ENCODE results near the gene DEPP1.

The DEPP1 gene

GRCh38 chr10:44966816-44967509 is 11.6 kb downstream of the DEPP1 start:
- DNase-seq (ENCODE audit: low spot score), result no peak

GRCh38 chr10:44966129-44966815 is 12.3 kb downstream of the DEPP1 start:
- DNase-seq (ENCODE audit: low spot score), result no peak

GRCh38 chr10:44965651-44966097 is 12.9 kb downstream of the DEPP1 start:
- DNase-seq (ENCODE audit: low spot score), result no peak

- no peak for DNase-seq (ENCODE audit: low spot score)
Observed at GRCh38 chr10:44965104-44965503, 13.5 kb downstream of the DEPP1 start.

GRCh38 chr10:44963772-44964633 is 14.6 kb downstream of the DEPP1 start:
- no peak for DNase-seq (ENCODE audit: low spot score)

- DNase-seq (ENCODE audit: low spot score), result no peak
Observed at GRCh38 chr10:44962870-44963738, 15.5 kb downstream of the DEPP1 start.

- DNase-seq (ENCODE audit: low spot score), result no peak
Observed at GRCh38 chr10:44961931-44962750, 16.5 kb downstream of the DEPP1 start.

GRCh38 chr10:44961230-44961571 is 17.4 kb downstream of the DEPP1 start:
- no peak for DNase-seq (ENCODE audit: low spot score)

GRCh38 chr10:44960482-44961229 is 18.0 kb downstream of the DEPP1 start:
- DNase-seq (ENCODE audit: low spot score), result no peak

- DNase-seq (ENCODE audit: low spot score), result no peak
Observed at GRCh38 chr10:44960088-44960460, 18.5 kb downstream of the DEPP1 start.

GRCh38 chr10:44959247-44960087 is 19.1 kb downstream of the DEPP1 start, which contains the start of gene RASSF4:
TSS of gene RASSF4 (plus strand) at chr10:44959802. CDS start at chr10:44970203, 10,401 bp downstream.
- DNase-seq (ENCODE audit: low spot score), result peak; percentile 57

- DNase-seq (ENCODE audit: low spot score), result no peak
Observed at GRCh38 chr10:44958898-44959246, 19.7 kb downstream of the DEPP1 start.

- no peak for DNase-seq (ENCODE audit: low spot score)
Observed at GRCh38 chr10:44958196-44958897, 20.3 kb downstream of the DEPP1 start.

GRCh38 chr10:44956717-44957706 is 21.6 kb downstream of the DEPP1 start:
- no peak for DNase-seq (ENCODE audit: low spot score)

GRCh38 chr10:44956226-44956625 is 22.4 kb downstream of the DEPP1 start:
- DNase-seq (ENCODE audit: low spot score), result no peak

- no peak for DNase-seq (ENCODE audit: low spot score)
Observed at GRCh38 chr10:44955413-44956070, 23.1 kb downstream of the DEPP1 start.

- DNase-seq (ENCODE audit: low spot score), result no peak
Observed at GRCh38 chr10:44954962-44955361, 23.6 kb downstream of the DEPP1 start.
